GM12878 (cell line): ENCODE data around the gene YBX2. TPM values are rescaled to one million over a fixed set of nuclear protein-coding genes. Genes with fewer than 3 reads are reported as not detected.

Source experiments
- ATAC-seq: fragments of 200-7000 bp; cut with Tn5 transposase; 3 replicates; pipeline ENCODE4 v1.9.1; 2020; ENCODE audit warnings: mild to moderate bottlenecking, moderate library complexity
- BruUV-seq: library from RNA; stranded (reverse); fragments of 400-500 nt; replicated peaks from 2 replicates; lab custom pipeline; 2021; lab: Mats Ljungman, UMichigan
- CTCF ChIA-PET: fragments of 300-600 bp; sonication (Branson Sonifier 250); formaldehyde crosslinking; extraction: SDS; loops from one replicate; lab custom pipeline; 2021; ENCODE audit warnings: inconsistent platforms; lab: Yijun Ruan, JAX
- POLR2A ChIA-PET: fragments of 350-600 bp; formaldehyde crosslinking; extraction: SDS; loops from one replicate; lab custom pipeline; 2021; ENCODE audit warnings: inconsistent platforms; lab: Charles Lee
- RAD21 ChIA-PET: fragments of 300-600 bp; sonication (Branson Sonifier 250); formaldehyde crosslinking; loops from one replicate; lab custom pipeline; 2023; ENCODE audit warnings: antibody characterized with exemption; ENCODE audit not compliant: unreplicated experiment; lab: Charles Lee
- SMC1A ChIA-PET: fragments of 300-600 bp; sonication (Branson Sonifier 250); formaldehyde crosslinking; loops from one replicate; lab custom pipeline; 2023; ENCODE audit not compliant: unreplicated experiment, uncharacterized antibody; lab: Charles Lee
- DNase-seq: peaks from one replicate; pipeline ENCODE4 v3.0.0-alpha.2; 2011; ENCODE audit warnings: low read depth, low spot score
- FAIRE-seq: peaks from 3 replicates; lab custom pipeline; 2011; peaks lifted over from hg19 to GRCh38; lab: Jason Lieb, UNC
- H2AFZ ChIP-seq: 2 replicates; pipeline ENCODE4 v1.6.0; 2011; ENCODE audit warnings: low read depth, low read length, control low read depth; ENCODE audit not compliant: control insufficient read depth
- H3K27ac ChIP-seq: 2 replicates; pipeline ENCODE4 v1.5.1; 2011; ENCODE audit warnings: control low read depth; ENCODE audit not compliant: control insufficient read depth, insufficient read depth
- H3K27me3 ChIP-seq, 2 experiments: replicated peaks in 1 of 2; 2 replicates each; pipeline versions ENCODE4 v1.6.0 to v1.6.1; 2011; ENCODE audit warnings: low read length in 1 of 2; ENCODE audit not compliant: control insufficient read depth in 2 of 2, insufficient read depth in 2 of 2
- H3K36me3 ChIP-seq, 2 experiments: 2 replicates each; pipeline ENCODE4 v1.5.1; 2011; ENCODE audit warnings: low read length in 1 of 2; ENCODE audit not compliant: control insufficient read depth in 2 of 2, insufficient read depth in 2 of 2
- H3K4me1 ChIP-seq: 2 replicates; pipeline ENCODE4 v1.6.1; 2011; ENCODE audit warnings: mild to moderate bottlenecking, low read length, moderate library complexity, mixed read lengths; ENCODE audit not compliant: control insufficient read depth, insufficient read depth
- H3K4me2 ChIP-seq: 2 replicates; pipeline ENCODE4 v1.6.0; 2011; ENCODE audit warnings: control low read depth; ENCODE audit not compliant: control insufficient read depth, insufficient read depth
- H3K4me3 ChIP-seq: fragments of 200-600 bp; sonication (generic); 2 replicates; pipeline ENCODE4 v1.5.1; 2016
- H3K79me2 ChIP-seq: 2 replicates; pipeline ENCODE4 v1.6.0; 2011; ENCODE audit warnings: low read length; ENCODE audit not compliant: control insufficient read depth, insufficient read depth
- H3K9ac ChIP-seq: 2 replicates; pipeline ENCODE4 v1.8.0; 2011; ENCODE audit warnings: low read length, control low read depth, mixed read lengths; ENCODE audit not compliant: control insufficient read depth, insufficient read depth
- H3K9me3 ChIP-seq: replicated peaks from 3 replicates; pipeline ENCODE4 v1.5.1; 2011; ENCODE audit warnings: mild to moderate bottlenecking, low read length; ENCODE audit not compliant: control insufficient read depth, insufficient read depth
- H4K20me1 ChIP-seq: 2 replicates; pipeline ENCODE4 v1.6.0; 2011; ENCODE audit not compliant: control insufficient read depth, insufficient read depth
- CHD4 ChIP-seq: fragments of 200-600 bp; sonication (generic); IDR thresholded peaks from 2 replicates; pipeline ENCODE4 v1.6.1; 2016; ENCODE audit warnings: mild to moderate bottlenecking
- EP300 ChIP-seq, 2 experiments: fragments of 150-350 bp in 1 of 2; IDR thresholded peaks; 2 replicates each; pipeline ENCODE4 v1.6.1; 2011 to 2012; ENCODE audit warnings: low read depth in 2 of 2, low read length in 2 of 2, borderline replicate concordance in 1 of 2, improper control_type of control experiment in 1 of 2, inconsistent platforms in 1 of 2; ENCODE audit not compliant: control insufficient read depth in 1 of 2
- POLR2A ChIP-seq: IDR thresholded peaks from 2 replicates; pipeline ENCODE4 v1.6.1; 2011; ENCODE audit warnings: low read depth, mild to moderate bottlenecking, low read length
- ZBED1 ChIP-seq: IDR thresholded peaks from 2 replicates; pipeline ENCODE4 v1.6.1; 2016; ENCODE audit warnings: borderline replicate concordance
- WGBS: methylation state at CpG from one replicate; pipeline ENCODE4 v1.1.6; 2016; ENCODE audit warnings: low lambda C conversion rate; ENCODE audit not compliant: insufficient replicate concordance, insufficient coverage; ENCODE audit errors: missing lambda C conversion rate; 5-methylcytosine and 5-hydroxymethylcytosine counted together
- in situ Hi-C: fragments of 300-500 bp; cut with MboI; formaldehyde crosslinking; loops from 9 replicates; pipeline ENCODE4 v1.14.3; 2018; ENCODE audit warnings: mixed read lengths
- intact Hi-C: fragments of 100-400 bp; cut with micrococcal nuclease; formaldehyde crosslinking; loops from one replicate; pipeline ENCODE4 v1.14.2; 2022; ENCODE audit not compliant: unreplicated experiment
- polyA plus RNA-seq, 11 experiments: library from polyadenylated mRNA; depleted of rRNA in 4 of 11; unstranded in 6 of 11; stranded (reverse) in 5 of 11; fragments of >200 nt; fragmentation: Nextera tagmentation in 4 of 11; fragmentation: Illumina TruSeq in 1 of 11; extraction: Ambion mirVana in 4 of 11; extraction: Trizol in 1 of 11; gene quantifications; 1 replicate in 1 of 11; 2 replicates in 10 of 11; pipeline versions ENCODE4 v1.2.1 to v1.2.3, GENCODE V29; 2011 to 2016; ENCODE audit warnings: inconsistent platforms in 2 of 11, missing spikeins in 2 of 11, low read depth in 1 of 11
- total RNA-seq, 4 experiments: library from RNA; depleted of rRNA in 3 of 4; stranded (reverse); fragments of >200 nt in 3 of 4; fragmentation: Illumina TruSeq in 1 of 4; extraction: Trizol in 1 of 4; gene quantifications; 2 replicates each; pipeline versions ENCODE4 v1.2.1 to v1.2.3, GENCODE V29; 2013 to 2021
- TF ChIP-seq, protein P1 (sequence below): fragments of 450-650 bp; IDR thresholded peaks from 2 replicates; pipeline ENCODE4 v1.6.1; 2018; ENCODE audit warnings: mild to moderate bottlenecking, low read depth, moderate library complexity; ENCODE audit not compliant: partially characterized antibody

The YBX2 gene
- total and polyA plus RNA-seq, 10 of the 15 experiments (the other 5 are each of a cell fraction or from before 2014, with no cell fraction given), result not detected

DNA sequence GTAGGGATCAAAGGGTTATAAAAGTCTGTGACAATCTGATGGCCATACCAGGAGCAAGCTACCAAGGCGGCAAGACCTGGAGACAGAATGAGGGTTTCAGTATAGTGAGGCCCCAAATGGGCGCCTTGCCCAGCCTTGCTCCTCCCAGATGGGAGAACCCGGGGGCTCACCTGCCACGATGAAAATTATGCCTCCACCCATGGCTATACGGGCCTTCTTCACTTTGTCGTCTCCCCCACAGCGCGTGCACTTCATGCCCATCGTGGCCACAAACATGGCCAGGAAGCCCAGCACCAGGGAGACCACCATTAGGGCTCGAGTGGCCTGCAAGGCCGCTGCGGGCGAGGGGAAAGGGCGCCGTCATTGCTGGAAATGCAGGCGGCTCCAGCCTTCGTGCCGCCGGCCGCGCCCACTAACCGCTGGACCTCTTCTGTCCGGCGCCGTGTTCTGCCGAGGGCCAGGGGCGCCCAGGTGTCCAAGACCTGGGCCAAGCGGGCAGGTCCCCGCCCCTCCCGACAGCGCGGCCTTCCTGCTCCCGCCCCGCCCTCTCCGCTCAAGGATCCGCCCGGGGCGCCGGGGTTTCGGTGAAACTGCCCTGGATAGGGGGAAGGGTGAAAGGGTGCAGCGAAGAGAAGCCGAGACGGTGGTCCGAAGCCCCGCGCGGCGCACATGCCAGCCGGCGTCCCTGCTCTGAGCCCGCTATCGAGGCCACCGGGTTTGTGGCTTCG, 33.6 kb downstream of the YBX2 start:
- ChIA-PET SMC1A (no interaction called here), CTCF (no interaction called here), RAD21 (no interaction called here), POLR2A (no interaction called here)
- WGBS, result 8% methylated on average over 38 of the region's 54 CpGs
- peaks cover 17% of the 10 kb centered on the region for H3K4me1 ChIP-seq
- in situ Hi-C loops (no loop called here), intact Hi-C loops (no loop called here)
- TF ChIP-seq, protein P1, sequence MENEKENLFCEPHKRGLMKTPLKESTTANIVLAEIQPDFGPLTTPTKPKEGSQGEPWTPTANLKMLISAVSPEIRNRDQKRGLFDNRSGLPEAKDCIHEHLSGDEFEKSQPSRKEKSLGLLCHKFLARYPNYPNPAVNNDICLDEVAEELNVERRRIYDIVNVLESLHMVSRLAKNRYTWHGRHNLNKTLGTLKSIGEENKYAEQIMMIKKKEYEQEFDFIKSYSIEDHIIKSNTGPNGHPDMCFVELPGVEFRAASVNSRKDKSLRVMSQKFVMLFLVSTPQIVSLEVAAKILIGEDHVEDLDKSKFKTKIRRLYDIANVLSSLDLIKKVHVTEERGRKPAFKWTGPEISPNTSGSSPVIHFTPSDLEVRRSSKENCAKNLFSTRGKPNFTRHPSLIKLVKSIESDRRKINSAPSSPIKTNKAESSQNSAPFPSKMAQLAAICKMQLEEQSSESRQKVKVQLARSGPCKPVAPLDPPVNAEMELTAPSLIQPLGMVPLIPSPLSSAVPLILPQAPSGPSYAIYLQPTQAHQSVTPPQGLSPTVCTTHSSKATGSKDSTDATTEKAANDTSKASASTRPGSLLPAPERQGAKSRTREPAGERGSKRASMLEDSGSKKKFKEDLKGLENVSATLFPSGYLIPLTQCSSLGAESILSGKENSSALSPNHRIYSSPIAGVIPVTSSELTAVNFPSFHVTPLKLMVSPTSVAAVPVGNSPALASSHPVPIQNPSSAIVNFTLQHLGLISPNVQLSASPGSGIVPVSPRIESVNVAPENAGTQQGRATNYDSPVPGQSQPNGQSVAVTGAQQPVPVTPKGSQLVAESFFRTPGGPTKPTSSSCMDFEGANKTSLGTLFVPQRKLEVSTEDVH, result no peak
- no peak for TF ChIP-seq CHD4
- TF ChIP-seq ZBED1, result no peak; the same call in 1 of the 2 replicates
- no peak for TF ChIP-seq EP300 (IDR thresholded peaks at IDR 0.05; ENCODE audit: borderline replicate concordance in 1 of 2, control insufficient read depth in 1 of 2, low read depth in 2 of 2, low read length in 2 of 2)
- TF ChIP-seq POLR2A, result peak; percentile 69
- H3K79me2 ChIP-seq, result no peaks in the 10 kb centered on the region
- peak overlapping the region; percentile 43 for H3K9ac ChIP-seq
- no TSS peak for BruUV-seq
- no peak overlapping the region for H3K27ac ChIP-seq
- H4K20me1 ChIP-seq, result no peaks in the 10 kb centered on the region
- H3K27me3 ChIP-seq, result peaks cover 3 to 5% of the 10 kb centered on the region in 2 experiments; a peak in 2 of 4 replicates
- ATAC-seq (peak; percentile 48), DNase-seq (no peak), FAIRE-seq (no peak)
- peaks cover 0 to 8% of the 10 kb centered on the region in 2 experiments; a peak in 2 of 4 replicates for H3K36me3 ChIP-seq
- H2AFZ ChIP-seq, result peak overlapping the region; percentile 65
- H3K4me3 ChIP-seq, result peak overlapping the region; percentile 64
- peak overlapping the region; percentile 86 for H3K4me2 ChIP-seq
- H3K9me3 ChIP-seq, result no peaks in the 10 kb centered on the region
